Activated CD8-positive, alpha-beta memory T cell treated with anti-CD3 and anti-CD28 coated beads, Interleukin-2, amount 10 ng/mL, durations not matched to agents 7 days and 5 days (primary cell): ENCODE data around the gene BMPER. TPM values are rescaled to one million over a fixed set of nuclear protein-coding genes. Genes with fewer than 3 reads are reported as not detected.
"Not testable (repeated sequence)": the region's sequence is repeated elsewhere in the genome, so short reads cannot be mapped to it uniquely, and the experiment has no call there.

Experiments
- ATAC-seq: fragments of 150-1000 bp; cut with Tn5 transposase; one replicate; pipeline ENCODE4 v1.10.0; 2021; ENCODE audit warnings: moderate library complexity
- CTCF ChIA-PET: fragments of 350-600 bp; sonication (Branson Sonifier 250); formaldehyde crosslinking; loops from one replicate; lab custom pipeline; 2021; ENCODE audit warnings: antibody characterized with exemption; lab: Charles Lee
- DNase-seq: peaks from one replicate; pipeline ENCODE4 v3.0.0-alpha.2; 2020
- H3K27ac Mint-ChIP-seq: one replicate; pipeline ENCODE4 v1.8.0; 2021; ENCODE audit warnings: mild to moderate bottlenecking, mixed read lengths
- H3K27me3 Mint-ChIP-seq: one replicate; pipeline ENCODE4 v1.8.0; 2021; ENCODE audit warnings: mixed read lengths
- H3K36me3 Mint-ChIP-seq: one replicate; pipeline ENCODE4 v1.8.0; 2021; ENCODE audit warnings: mild to moderate bottlenecking, mixed read lengths
- H3K4me1 Mint-ChIP-seq: one replicate; pipeline ENCODE4 v1.8.0; 2021; ENCODE audit warnings: mixed read lengths
- H3K4me3 Mint-ChIP-seq: one replicate; pipeline ENCODE4 v1.8.0; 2021; ENCODE audit warnings: mild to moderate bottlenecking, moderate library complexity, mixed read lengths
- H3K9me3 Mint-ChIP-seq: one replicate; pipeline ENCODE4 v1.8.0; 2022; ENCODE audit warnings: low read depth, mixed read lengths
- total RNA-seq, 2 experiments: library from RNA; stranded (reverse); gene quantifications; one replicate each; pipeline ENCODE4 v1.2.3, GENCODE V29; 2021

Gene BMPER
- total RNA-seq, 2 experiments from 2014 or later, result not detected

DNA sequence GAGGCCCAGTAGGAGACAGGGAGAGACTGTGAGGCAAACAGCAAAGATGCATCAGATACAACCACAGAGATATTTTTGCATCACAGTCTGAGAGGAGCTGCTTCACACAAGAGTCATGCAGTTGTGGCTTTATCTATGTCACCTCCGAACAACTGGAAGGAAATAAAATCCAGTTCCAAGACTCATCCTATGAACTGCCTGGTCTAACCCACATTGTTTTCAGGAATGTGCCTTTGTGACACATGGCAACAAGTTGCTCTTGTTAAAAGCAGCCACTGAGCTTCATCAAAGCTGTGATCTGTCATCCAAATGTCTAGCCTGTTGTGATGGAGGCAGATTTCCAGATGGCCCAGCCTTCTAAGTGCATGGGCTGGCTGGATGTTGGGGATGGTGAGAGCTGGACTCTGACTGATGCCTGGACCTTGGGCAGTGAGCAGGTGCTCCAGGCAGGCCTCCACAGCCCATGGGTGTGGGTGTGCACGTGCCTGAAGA, 255.0 kb downstream of the BMPER start:
- Mint-ChIP-seq H3K4me3 (no peak overlapping the region), H3K27ac (no peak overlapping the region)
- CTCF ChIA-PET, result no interaction called here

DNA sequence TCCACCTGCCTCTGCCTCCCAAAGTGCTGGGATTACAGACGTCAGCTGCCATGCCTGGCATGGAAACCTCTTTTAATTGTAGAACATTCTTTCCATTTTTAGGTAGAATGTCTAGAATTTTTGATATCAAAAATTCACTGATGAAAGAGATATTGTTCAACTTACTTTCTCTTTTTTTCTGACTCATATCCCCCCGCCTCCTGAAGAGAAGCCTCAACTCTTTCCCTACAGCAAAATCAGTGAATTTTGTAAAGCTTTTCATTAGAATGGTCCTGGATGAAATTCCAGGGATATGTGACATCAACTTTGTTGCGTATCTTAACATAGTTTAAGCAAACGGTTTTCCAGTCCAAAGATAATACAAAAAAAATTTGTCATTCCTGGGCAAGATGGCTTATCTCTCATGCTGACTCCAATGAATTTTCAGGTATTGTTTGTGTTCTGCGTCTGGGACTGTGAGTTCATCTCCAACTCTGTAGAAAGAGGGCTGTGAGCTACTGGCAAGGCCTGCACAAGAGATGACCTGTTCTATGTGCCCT, 256.8 kb downstream of the BMPER start:
- Mint-ChIP-seq H3K27ac (no peak overlapping the region), H3K27me3 (no peaks in the 10 kb centered on the region), H3K4me1 (no peaks in the 10 kb centered on the region), H3K4me3 (no peak overlapping the region), H3K9me3 (peaks cover 2% of the 10 kb centered on the region), H3K36me3 (no peaks in the 10 kb centered on the region)
- ATAC-seq (no peak), DNase-seq (no peak)
- CTCF ChIA-PET, result no interaction called here

More for the DNA sequence above, 255.0 kb downstream of the BMPER start:
- no peaks in the 10 kb centered on the region for H3K4me1 Mint-ChIP-seq
- H3K27me3 Mint-ChIP-seq, result no peaks in the 10 kb centered on the region
- peaks cover 3% of the 10 kb centered on the region for H3K9me3 Mint-ChIP-seq
- ATAC-seq (no peak), DNase-seq (no peak)
- no peaks in the 10 kb centered on the region for H3K36me3 Mint-ChIP-seq

DNA sequence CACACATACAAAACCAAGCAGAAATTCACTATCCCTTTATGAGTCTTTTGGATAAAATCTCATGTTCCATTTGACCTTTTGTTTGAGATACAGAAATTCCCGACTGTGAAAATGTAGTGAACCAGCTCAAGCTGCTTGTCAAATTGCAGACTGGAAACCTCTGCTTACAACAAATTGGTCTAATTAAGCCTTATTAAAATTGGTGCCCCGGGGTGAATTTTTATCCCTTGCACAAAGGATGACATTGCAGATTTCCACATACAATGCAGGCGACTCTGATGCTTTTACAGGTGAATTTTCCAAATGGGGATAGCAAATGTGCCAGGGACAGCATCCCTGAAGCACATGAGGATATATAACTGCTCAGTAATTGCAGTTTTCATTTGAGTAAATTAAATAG, 257.3 kb downstream of the BMPER start:
- no peaks in the 10 kb centered on the region for H3K4me1 Mint-ChIP-seq
- H3K36me3 Mint-ChIP-seq, result no peaks in the 10 kb centered on the region
- ATAC-seq (no peak), DNase-seq (no peak)
- H3K27ac Mint-ChIP-seq, result no peak overlapping the region
- CTCF ChIA-PET, result no interaction called here
- H3K4me3 Mint-ChIP-seq, result no peak overlapping the region
- no peaks in the 10 kb centered on the region for H3K27me3 Mint-ChIP-seq
- H3K9me3 Mint-ChIP-seq, result no peaks in the 10 kb centered on the region

DNA sequence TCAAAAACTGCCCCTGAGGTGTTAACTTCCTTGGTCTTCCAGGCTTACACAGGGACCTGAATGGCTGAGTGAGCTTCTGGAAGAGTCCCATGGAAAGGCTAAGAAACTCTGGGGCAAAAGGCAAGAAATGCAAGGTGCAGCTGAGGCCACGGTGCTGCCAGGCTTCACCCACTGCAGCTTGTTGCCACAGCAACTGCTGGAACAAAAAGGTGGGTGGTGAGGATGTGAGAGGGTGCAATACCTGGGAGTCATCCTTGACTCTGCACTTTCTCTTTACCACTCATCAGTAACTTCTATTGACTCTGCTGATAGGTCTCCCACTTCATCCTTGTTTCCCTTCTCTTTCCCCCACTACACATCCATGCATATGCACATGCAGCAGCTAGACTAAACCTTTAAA, 258.6 kb downstream of the BMPER start:
- H3K9me3 Mint-ChIP-seq, result no peaks in the 10 kb centered on the region

DNA sequence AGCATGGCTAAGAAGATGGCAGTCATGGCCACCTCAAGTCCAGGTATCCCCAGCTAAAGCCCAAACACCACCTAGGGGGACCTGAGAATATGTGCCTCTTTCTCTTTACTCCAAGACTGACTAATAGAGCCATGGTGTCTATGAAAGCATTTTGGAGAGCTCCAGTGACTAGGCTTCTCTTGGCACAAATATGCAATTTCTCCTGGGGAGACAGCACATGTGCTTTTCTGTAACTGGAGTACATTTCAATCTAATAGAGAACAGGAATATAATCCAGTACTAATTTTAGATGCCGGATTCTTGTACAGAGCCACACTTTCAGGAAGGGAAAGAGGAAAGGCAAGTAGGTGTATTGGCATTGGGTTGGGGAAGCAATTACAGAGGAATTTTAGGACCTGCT, 260.1 kb downstream of the BMPER start:
- Mint-ChIP-seq H3K4me1 (no peaks in the 10 kb centered on the region), H3K27me3 (no peaks in the 10 kb centered on the region), H3K27ac (no peak overlapping the region), H3K4me3 (no peak overlapping the region), H3K9me3 (no peaks in the 10 kb centered on the region), H3K36me3 (no peaks in the 10 kb centered on the region)
- CTCF ChIA-PET, result no interaction called here
- no peak for ATAC-seq
- DNase-seq, result no peak

More for the DNA sequence above, 258.6 kb downstream of the BMPER start:
- Mint-ChIP-seq H3K4me3 (no peak overlapping the region), H3K4me1 (no peaks in the 10 kb centered on the region), H3K36me3 (no peaks in the 10 kb centered on the region), H3K27me3 (no peaks in the 10 kb centered on the region), H3K27ac (no peak overlapping the region)
- ATAC-seq, result no peak
- no peak for DNase-seq
- CTCF ChIA-PET, result no interaction called here

DNA sequence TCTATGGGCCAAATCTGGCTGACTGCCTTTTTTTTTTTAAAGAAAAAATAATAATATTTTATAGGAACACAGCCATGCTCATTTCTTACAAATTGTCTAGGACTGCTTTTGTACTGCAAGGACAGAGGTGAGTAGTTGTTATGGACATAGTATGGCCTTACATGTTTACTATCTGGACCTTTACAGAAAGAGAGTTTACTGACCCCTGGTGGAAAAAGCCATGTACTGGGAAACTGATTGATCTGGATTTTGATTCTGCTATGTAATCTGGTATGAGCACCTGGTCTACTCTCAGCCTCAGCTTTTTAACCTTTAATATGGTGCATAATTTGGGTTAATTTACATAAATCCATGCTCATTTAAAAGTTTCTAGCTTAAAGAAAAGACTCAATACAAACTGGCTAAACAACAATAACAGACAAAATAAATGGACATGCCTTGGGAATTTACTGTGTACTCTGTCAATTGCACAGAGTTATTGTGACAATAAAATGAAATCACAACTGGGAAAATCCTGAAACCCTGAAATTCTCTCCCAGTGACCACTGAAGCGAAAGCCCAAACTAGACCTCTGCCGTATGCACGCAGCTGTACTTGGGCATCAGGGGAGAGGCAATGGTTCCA, 260.7 kb downstream of the BMPER start:
- DNase-seq (no peak), ATAC-seq (no peak)
- Mint-ChIP-seq H3K27me3 (no peaks in the 10 kb centered on the region), H3K9me3 (no peaks in the 10 kb centered on the region), H3K4me3 (no peak overlapping the region), H3K4me1 (no peaks in the 10 kb centered on the region), H3K27ac (no peak overlapping the region), H3K36me3 (no peaks in the 10 kb centered on the region)
- CTCF ChIA-PET, result no interaction called here

DNA sequence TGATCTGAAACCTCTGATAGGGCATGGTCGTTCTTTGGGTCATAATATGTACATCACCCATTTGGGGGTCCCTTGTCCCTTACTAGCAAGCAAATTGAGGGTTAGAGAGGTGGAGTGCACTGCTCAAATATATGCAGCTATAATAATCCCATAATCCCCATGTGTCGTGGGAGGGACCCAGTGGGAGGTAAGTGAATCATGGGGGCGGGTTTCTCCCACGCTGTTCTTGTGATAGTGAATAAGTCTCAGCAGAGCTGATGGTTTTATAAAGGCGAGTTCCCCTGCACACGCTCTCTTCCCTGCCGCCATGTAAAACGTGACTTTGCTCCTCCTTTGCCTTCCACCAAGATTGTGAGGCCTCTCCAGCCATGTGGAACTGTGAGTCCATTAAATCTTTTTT, 262.7 kb downstream of the BMPER start:
- CTCF ChIA-PET, result no interaction called here
- Mint-ChIP-seq H3K27ac (no peak overlapping the region), H3K27me3 (no peaks in the 10 kb centered on the region), H3K9me3 (no peaks in the 10 kb centered on the region), H3K36me3 (no peaks in the 10 kb centered on the region), H3K4me3 (no peak overlapping the region), H3K4me1 (no peaks in the 10 kb centered on the region)
- ATAC-seq, result no peak
- DNase-seq, result no peak

DNA sequence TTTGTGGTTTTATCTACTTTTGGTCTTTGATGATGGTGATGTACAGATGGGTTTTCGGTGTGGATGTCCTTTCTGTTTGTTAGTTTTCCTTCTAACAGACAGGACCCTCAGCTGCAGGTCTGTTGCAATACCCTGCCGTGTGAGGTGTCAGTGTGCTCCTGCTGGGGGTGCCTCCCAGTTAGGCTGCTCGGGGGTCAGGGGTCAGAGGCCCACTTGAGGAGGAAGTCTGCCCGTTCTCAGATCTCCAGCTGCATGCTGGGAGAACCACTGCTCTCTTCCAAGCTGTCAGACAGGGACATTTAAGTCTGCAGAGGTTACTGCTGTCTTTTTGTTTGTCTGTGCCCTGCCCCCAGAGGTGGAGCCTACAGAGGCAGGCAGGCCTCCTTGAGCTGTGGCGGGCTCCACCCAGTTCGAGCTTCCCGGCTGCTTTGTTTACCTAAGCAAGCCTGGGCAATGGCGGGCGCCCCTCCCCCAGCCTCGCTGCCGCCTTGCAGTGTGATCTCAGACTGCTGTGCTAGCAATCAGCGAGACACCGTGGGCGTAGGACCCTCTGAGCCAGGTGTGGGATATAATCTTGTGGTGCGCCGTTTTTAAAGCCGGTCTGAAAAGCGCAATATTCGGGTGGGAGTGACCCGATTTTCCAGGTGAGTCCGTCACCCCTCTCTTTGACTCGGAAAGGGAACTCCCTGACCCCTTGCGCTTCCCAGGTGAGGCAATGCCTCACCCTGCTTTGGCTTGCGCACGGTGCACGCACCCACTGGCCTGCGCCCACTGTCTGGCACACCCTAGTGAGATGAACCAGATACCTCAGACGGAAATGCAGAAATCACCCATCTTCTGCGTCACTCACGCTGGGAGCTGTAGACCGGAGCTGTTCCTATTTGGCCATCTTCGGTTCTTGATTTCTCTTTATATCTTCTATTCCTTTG, 269.6 kb downstream of the BMPER start:
- H3K9me3 Mint-ChIP-seq, H3K36me3 Mint-ChIP-seq, CTCF ChIA-PET, H3K27ac Mint-ChIP-seq, H3K4me1 Mint-ChIP-seq, ATAC-seq, DNase-seq, H3K27me3 Mint-ChIP-seq, H3K4me3 Mint-ChIP-seq: not testable (repeated sequence)

DNA sequence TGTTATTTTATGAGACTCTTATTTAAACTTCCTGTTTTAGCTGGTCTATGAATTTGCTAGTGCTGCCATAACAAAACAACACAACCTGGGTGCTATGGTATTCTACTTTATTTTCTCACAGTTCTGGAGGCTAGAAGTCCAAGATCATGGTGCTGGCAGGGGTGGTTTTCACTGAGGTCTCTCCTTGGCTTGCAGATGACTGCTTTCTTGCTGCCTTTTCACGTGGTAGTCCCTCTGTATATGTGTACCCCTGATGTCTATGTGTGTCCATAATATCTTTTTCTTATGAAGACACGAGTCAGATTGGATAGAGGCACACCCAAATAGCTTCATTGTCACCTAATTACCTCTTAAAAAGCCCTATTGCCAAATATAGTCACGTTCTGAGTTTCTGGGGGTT, 270.5 kb downstream of the BMPER start:
- ATAC-seq (no peak), DNase-seq (no peak)
- Mint-ChIP-seq H3K4me1 (no peaks in the 10 kb centered on the region), H3K9me3 (peaks cover 4% of the 10 kb centered on the region), H3K4me3 (no peak overlapping the region), H3K36me3 (no peaks in the 10 kb centered on the region), H3K27ac (no peak overlapping the region), H3K27me3 (no peaks in the 10 kb centered on the region)
- CTCF ChIA-PET, result no interaction called here

DNA sequence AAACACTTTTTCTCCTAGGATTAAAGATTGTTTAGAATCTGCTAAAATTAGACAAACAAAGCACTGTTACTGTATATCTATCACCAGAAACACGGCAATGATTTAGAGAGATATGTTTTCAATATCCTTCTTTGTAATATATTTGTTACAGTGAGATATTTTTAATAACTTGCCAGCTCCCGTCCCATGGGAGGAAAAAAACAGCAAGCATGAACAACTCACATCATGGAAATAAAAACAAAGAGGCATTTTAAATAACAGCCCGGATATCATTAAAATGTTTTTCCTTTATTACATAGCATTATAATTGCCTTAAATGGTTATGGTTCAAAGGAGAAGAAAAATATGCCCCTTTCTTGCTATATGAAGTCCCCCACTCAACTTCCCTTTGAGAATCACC, 272.1 kb downstream of the BMPER start:
- no peak overlapping the region for H3K27ac Mint-ChIP-seq
- no peaks in the 10 kb centered on the region for H3K27me3 Mint-ChIP-seq
- H3K4me1 Mint-ChIP-seq, result no peaks in the 10 kb centered on the region
- DNase-seq (no peak), ATAC-seq (no peak)
- H3K36me3 Mint-ChIP-seq, result no peaks in the 10 kb centered on the region
- CTCF ChIA-PET, result no interaction called here
- H3K9me3 Mint-ChIP-seq, result peaks cover 4% of the 10 kb centered on the region
- no peak overlapping the region for H3K4me3 Mint-ChIP-seq

DNA sequence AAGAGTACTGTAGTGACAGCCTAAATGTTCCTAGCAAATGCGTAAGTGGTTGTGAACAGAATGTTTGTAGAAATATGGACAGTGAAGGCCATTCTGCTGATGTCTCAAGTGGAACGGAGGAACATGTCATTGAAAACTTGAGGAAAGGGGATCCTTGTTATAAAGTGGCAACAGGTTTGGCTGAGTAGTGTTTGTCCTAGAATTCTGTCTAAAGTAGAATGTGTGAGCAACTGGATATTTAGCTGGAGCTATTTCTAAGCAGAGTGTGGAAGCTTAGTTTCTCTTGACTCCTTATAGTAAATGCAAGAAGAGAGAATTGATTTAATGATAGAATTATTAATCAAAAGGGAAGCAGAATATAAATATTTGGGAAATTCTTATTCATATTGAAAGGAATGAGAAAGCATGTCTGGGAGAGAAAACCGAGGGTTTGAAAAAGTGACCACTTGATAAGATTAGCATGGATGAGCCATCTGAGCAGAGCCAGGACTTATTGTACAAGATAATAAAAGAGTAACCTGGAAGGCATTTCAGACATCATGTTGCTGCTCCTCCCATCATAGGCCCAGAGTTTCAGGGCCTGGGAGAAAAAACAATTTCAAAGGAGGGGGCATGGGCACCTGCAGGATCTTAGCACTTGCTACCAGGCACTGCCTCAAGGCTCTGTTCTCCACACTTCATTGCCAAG, 276.1 kb downstream of the BMPER start:
- Mint-ChIP-seq H3K27me3 (no peaks in the 10 kb centered on the region), H3K27ac (no peak overlapping the region), H3K4me1 (no peaks in the 10 kb centered on the region), H3K9me3 (no peaks in the 10 kb centered on the region), H3K4me3 (no peak overlapping the region), H3K36me3 (no peaks in the 10 kb centered on the region)
- ATAC-seq (no peak), DNase-seq (no peak)
- CTCF ChIA-PET, result no interaction called here

DNA sequence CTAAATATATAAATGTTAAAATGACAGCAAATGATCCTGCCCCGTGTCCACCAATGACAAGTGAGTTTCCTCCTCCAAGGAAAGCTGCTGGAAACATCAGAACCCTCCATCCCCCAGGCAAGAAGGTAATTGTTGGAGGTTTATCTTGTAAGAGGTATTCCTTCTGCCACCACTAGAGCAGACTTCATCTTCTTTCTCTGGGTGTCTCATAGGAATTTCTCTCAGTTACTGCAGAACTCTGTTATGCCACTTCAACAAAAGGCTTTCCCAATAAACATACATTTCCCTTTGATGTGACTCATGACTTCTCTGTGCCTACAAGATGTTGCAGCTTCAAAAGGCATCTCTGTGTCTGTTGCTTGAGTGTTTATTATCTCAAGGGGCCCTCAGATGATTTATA, 279.1 kb downstream of the BMPER start:
- Mint-ChIP-seq H3K9me3 (no peaks in the 10 kb centered on the region), H3K27me3 (no peaks in the 10 kb centered on the region), H3K4me3 (no peak overlapping the region), H3K4me1 (no peaks in the 10 kb centered on the region), H3K36me3 (no peaks in the 10 kb centered on the region), H3K27ac (no peak overlapping the region)
- CTCF ChIA-PET, result no interaction called here
- ATAC-seq (no peak), DNase-seq (no peak)

DNA sequence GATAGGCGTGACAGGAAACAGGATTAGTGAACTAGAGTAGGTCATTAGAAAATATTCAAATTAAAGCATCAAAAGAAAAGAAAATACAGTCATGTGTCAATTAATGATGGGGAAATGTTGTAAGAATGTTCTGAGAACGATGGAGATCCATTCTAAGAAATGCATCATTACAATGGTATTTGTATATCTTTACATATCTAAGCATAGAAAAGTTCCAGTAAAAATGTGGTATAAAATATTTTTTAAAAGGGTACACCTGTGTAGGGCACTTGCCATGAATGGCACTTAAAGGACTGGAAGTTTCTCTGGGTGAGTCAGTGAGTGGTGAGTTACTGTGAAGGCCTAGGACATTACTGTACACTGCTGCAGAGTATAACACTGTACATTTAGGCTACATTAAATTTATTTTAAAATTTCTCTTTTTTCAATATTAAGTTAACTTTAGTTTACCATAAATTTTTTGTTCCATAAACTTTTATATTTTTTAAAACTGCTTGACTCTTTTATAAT, 282.5 kb downstream of the BMPER start:
- Mint-ChIP-seq H3K36me3 (no peaks in the 10 kb centered on the region), H3K9me3 (peaks cover 2% of the 10 kb centered on the region), H3K4me3 (no peak overlapping the region), H3K27ac (no peak overlapping the region), H3K4me1 (no peaks in the 10 kb centered on the region), H3K27me3 (no peaks in the 10 kb centered on the region)
- ATAC-seq (no peak), DNase-seq (no peak)
- CTCF ChIA-PET, result no interaction called here
